Choroid plexus epithelial cell (primary cell): Measurements from ENCODE around the gene WNT3A.

Source experiments
- DNase-seq: peaks from one replicate; pipeline ENCODE4 v3.0.0-alpha.2; 2010; ENCODE audit warnings: low read depth
- H3K4me3 ChIP-seq: 2 replicates; pipeline ENCODE4 v1.5.1; 2011; ENCODE audit warnings: low read depth, mild to moderate bottlenecking, control low read depth, low read length, moderate library complexity
- CTCF ChIP-seq: conservative IDR thresholded peaks from 2 replicates; pipeline ENCODE4 v1.5.1; 2011; ENCODE audit warnings: low read depth, mild to moderate bottlenecking, control low read depth, inconsistent platforms, low read length, moderate library complexity

The WNT3A gene

GRCh38 chr1:228108742-228109072 lies 101.9 kb downstream of the WNT3A start:
- peak overlapping the region; percentile 99 for H3K4me3 ChIP-seq
- no peak for DNase-seq
- TF ChIP-seq CTCF = no peak

DNA sequence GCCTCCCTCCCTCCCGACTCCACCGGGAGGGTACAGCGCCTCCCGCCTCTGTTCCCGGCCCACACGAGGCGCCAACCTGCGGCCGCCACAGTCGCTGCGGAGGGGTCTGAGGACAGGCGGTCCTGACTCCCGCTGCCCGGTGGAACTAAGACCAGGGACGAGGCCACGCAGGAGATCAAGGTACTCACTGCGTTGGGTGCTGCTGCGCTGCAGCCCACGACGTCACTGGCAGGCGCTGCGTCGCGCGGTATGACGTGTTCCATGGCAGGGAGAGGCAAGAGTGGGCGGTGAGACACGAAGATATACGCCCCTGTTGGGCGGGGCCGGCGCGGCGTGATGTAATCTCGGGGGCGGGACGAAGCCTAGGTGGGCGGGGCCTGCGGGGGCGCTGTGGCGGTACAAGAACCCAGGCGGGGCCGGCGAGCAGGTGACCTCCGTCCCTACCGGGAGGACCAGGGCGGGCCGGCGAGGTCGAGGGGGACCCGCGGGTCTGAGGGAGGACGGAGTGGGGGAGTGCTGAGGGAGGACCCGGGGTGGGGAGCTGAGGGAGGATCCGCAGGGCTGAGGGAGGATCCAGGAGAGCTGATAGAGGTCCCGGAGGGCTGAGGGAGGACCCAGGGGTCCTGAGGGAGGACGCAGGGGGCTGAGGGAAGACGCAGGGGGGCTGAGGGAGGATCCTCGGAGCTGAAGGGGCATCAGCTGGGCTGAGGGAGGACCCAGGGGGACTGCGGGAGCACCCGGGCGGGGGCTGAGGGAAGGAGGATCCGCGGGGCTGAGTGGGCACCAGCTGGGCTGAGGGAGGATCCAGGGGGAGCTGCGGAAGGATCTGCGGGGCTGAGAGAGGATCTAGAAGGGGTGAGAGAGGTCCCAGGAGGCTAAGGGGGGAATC lies 102.5 kb downstream of the WNT3A start, which contains the start of gene MRPL55:
MRPL55 (minus strand) TSS at position 227 of the 889 bp plus-strand sequence. CDS start 1,039 bp downstream, outside the sequence.
- peak within 1 kb of the TSS; percentile 99 for H3K4me3 ChIP-seq
- peak; percentile 96 for DNase-seq
- no peak for TF ChIP-seq CTCF

- peak; percentile 23 for DNase-seq
- peak overlapping the region; percentile 99 for H3K4me3 ChIP-seq
- TF ChIP-seq CTCF = no peak
These were observed 103.2 kb downstream of the WNT3A start for GRCh38 chr1:228109962-228110488.

- DNase-seq = no peak
- H3K4me3 ChIP-seq = no peak overlapping the region
- TF ChIP-seq CTCF = no peak
These were observed 103.8 kb downstream of the WNT3A start for GRCh38 chr1:228110556-228110955.
